Activated T-helper 1 cell treated with anti-CD3 and anti-CD28 coated beads, Interleukin-12 subunit alpha, Interleukin-12 subunit beta, Interleukin-2, Interleukin-4 antibody, amounts not matched to agents 30 ng/mL and 10 ng/mL and 1 ng/mL, durations not matched to agents 14 hours and 24 hours and 36 hours (primary cell): Measurements from ENCODE around the gene HOXC6. TPM values are rescaled to one million over a fixed set of nuclear protein-coding genes. Genes with fewer than 3 reads are reported as not detected.
A peak's percentile ranks its signal among the peaks of the same experiment; 100 is the strongest.

Source experiments
- DNase-seq: peaks from one replicate; pipeline ENCODE4 v3.0.0; 2021; ENCODE audit warnings: low spot score
- H3K27ac Mint-ChIP-seq: one replicate; pipeline ENCODE4 v1.8.0; 2021; ENCODE audit warnings: mild to moderate bottlenecking, mixed read lengths
- H3K27me3 Mint-ChIP-seq: one replicate; pipeline ENCODE4 v1.8.0; 2022; ENCODE audit warnings: mild to moderate bottlenecking, moderate library complexity, mixed read lengths; ENCODE audit not compliant: insufficient read depth
- H3K36me3 Mint-ChIP-seq: one replicate; pipeline ENCODE4 v1.8.0; 2021; ENCODE audit warnings: low read depth, mixed read lengths
- H3K4me1 Mint-ChIP-seq: one replicate; pipeline ENCODE4 v1.8.0; 2021; ENCODE audit warnings: low read depth, mixed read lengths
- H3K4me3 Mint-ChIP-seq: one replicate; pipeline ENCODE4 v1.8.0; 2021; ENCODE audit warnings: mild to moderate bottlenecking, moderate library complexity, mixed read lengths
- H3K9me3 Mint-ChIP-seq: one replicate; pipeline ENCODE4 v1.8.0; 2021; ENCODE audit warnings: mixed read lengths
- intact Hi-C: fragments of 100-400 bp; cut with micrococcal nuclease; formaldehyde crosslinking; loops from one replicate; pipeline ENCODE4 v1.15.1; 2024
- total RNA-seq: library from RNA; stranded (reverse); gene quantifications from 2 replicates; pipeline ENCODE4 v1.2.3, GENCODE V29; 2022

HOXC6 gene
- total RNA-seq, 1 donor from 2014 or later: not detected

DNA sequence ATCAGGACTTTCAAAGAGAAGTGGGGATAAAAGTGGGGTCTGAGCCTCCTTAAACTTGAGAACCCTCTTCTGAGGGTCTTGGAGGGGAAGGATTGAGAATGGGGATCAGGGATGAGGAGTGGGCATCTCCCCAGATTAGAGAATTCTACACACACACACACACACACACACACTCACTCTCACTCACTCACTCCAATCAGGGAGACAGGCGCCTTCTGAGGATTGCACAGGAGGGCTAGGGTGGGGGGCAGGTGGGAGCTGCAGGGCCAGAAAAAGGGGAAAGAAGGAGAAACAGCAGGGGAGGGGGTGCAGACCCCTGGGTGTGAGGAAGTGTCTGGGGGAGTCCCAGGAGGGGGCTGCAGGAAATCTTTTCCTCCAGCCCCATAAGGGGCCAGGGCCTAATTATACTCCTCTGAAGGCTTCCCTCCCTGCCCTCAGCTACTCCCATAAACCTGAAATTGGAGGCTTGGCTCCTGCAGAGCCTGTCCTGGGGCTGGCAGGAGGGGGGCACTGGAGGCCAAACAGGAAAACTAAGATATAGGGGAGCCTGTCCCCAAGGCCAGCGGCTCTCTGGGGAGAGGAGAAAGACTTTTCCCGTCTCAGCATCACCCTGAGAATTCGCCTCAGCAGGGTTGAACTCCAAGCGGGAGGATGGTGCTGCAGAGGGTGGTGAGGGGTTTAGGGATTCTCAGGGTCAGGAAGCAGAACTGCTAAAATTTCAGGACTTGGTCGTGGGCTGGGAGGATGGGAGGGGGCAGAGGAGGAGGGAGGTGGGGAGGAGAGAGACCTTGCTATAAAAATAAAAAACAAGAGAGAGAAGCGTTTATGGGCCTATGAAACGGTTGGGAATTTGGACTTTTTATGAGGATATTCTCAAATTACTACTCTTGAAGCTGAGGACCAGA, 26.7 kb upstream of the HOXC6 start:
- intact Hi-C loops: no loop called here
- no peak for DNase-seq
- Mint-ChIP-seq H3K4me1 (peaks cover 20% of the 10 kb centered on the region), H3K9me3 (no peaks in the 10 kb centered on the region), H3K27me3 (peaks cover 94% of the 10 kb centered on the region), H3K36me3 (peaks cover 8% of the 10 kb centered on the region), H3K27ac (peak overlapping the region; percentile 18), H3K4me3 (no peak overlapping the region)

DNA sequence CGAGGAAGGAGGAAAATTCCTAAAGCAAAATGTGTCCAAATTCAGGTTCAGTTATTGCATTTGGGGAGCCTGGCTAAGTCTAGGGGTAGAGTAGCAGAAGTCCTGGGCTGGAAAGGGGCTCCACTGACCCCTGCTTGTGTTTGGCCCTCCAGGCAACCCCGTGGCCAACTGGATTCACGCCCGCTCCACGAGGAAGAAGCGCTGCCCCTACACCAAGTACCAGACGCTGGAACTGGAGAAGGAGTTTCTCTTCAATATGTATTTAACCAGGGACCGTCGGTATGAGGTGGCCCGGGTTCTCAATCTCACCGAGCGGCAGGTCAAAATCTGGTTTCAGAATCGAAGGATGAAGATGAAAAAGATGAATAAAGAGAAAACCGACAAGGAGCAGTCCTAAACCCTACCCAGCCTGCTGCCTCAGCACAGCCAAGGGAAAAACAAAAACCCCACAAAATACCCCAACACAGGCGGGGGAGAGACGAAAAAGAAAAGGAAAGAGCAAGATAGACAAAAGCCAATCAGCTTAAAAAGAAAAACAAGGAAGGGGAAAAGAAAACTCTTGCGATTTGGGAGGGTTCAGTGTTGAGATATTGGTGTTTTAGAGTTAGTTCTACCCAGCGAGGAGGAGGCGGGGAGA, 25.8 kb upstream of the HOXC6 start:
- no peaks in the 10 kb centered on the region for H3K9me3 Mint-ChIP-seq
- peaks cover 95% of the 10 kb centered on the region for H3K27me3 Mint-ChIP-seq
- no peak overlapping the region for H3K4me3 Mint-ChIP-seq
- H3K27ac Mint-ChIP-seq: peak overlapping the region; percentile 67
- no peak for DNase-seq
- intact Hi-C loops: no loop called here
- H3K4me1 Mint-ChIP-seq: peaks cover 22% of the 10 kb centered on the region
- H3K36me3 Mint-ChIP-seq: peaks cover 8% of the 10 kb centered on the region

DNA sequence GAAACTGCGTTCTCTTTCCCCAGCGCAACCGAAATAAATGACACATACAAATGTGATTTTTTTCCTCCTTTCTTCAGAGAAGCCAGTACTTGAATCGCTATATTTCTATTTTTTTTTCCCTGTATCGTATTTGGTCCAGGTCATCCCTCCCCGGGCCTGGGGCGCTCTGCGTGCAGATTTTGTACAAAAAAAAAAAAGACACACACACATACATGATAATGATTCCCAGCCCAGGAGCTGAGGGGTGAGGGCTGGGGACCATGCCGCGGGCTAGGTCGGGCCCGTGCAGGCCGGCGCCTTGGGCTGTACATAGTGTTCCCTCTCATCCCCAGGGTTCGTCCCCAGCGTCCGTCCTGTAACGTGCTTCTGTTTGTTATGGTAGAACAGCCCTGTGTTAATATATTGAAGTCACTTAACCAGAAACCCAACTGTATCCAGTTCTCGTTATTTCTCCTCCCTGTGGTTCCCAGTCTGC, 25.3 kb upstream of the HOXC6 start:
- Mint-ChIP-seq H3K36me3 (peaks cover 8% of the 10 kb centered on the region), H3K9me3 (no peaks in the 10 kb centered on the region), H3K27me3 (peaks cover 95% of the 10 kb centered on the region), H3K27ac (no peak overlapping the region), H3K4me3 (no peak overlapping the region), H3K4me1 (peaks cover 22% of the 10 kb centered on the region)
- no peak for DNase-seq
- intact Hi-C loops: no loop called here

DNA sequence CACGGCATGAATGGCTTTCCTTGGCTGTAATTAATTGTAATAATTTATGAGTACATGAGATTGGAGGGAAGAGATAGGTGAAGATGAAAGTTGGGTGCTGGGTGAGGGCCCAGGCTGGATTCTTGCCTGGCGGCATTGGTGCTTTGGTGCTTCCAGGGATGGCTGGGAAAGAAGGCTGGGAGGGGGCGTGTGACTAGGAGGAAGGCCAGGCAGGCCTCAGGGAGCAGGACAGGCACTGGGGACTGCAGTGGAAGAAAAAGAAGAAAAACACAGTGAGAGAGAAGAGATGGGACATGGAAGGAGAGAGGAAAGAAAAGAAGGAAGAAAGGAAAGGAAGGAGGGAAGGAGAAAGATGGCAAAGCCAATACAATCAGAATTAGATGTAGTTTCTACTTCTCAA, 24.6 kb upstream of the HOXC6 start:
- Mint-ChIP-seq H3K4me1 (peaks cover 22% of the 10 kb centered on the region), H3K9me3 (no peaks in the 10 kb centered on the region), H3K27ac (peak overlapping the region; percentile 78), H3K27me3 (peaks cover 95% of the 10 kb centered on the region), H3K4me3 (no peak overlapping the region), H3K36me3 (peaks cover 8% of the 10 kb centered on the region)
- DNase-seq: no peak
- intact Hi-C loops: no loop called here

DNA sequence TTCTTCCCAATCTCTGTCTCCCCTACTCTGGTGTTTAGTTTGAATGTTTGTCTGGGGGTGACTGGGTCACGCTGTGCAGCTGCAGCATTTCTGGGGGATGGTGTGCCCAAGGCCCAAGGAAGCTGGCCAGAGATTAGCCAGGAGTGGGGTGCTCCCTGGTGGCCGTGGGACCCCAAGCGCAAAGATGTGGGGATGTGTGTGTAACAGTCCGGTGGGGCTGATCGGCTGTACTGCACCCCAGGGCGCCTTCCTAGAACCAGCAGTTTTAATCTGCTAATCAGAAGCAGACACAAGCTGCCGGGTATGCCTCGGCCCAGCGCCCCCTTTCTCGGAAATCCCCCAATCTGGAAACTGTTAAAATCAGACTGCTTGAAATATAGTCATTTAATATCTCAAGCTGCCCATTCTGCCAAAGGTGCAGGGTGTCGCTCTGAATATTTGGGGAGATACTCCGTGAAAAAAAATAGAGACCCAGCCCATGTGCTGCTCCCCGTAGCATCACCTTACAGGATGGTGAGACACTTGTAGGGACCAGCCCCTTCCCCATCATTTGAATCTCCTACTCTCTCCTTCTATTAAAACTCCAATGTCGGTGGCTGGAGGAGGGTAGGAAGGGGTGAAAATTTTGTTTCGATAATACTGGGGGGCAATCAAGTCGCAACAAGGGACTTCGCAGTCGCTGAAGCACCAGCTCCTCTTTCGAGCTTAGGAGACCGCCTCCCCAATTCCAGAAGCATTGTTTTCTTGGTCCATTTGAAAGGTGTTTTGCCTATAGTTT, 24.0 kb upstream of the HOXC6 start:
- Mint-ChIP-seq H3K27me3 (peaks cover 92% of the 10 kb centered on the region), H3K9me3 (no peaks in the 10 kb centered on the region), H3K4me1 (peaks cover 22% of the 10 kb centered on the region), H3K36me3 (peaks cover 8% of the 10 kb centered on the region), H3K27ac (peak overlapping the region; percentile 78), H3K4me3 (no peak overlapping the region)
- intact Hi-C loops: no loop called here
- DNase-seq: no peak

DNA sequence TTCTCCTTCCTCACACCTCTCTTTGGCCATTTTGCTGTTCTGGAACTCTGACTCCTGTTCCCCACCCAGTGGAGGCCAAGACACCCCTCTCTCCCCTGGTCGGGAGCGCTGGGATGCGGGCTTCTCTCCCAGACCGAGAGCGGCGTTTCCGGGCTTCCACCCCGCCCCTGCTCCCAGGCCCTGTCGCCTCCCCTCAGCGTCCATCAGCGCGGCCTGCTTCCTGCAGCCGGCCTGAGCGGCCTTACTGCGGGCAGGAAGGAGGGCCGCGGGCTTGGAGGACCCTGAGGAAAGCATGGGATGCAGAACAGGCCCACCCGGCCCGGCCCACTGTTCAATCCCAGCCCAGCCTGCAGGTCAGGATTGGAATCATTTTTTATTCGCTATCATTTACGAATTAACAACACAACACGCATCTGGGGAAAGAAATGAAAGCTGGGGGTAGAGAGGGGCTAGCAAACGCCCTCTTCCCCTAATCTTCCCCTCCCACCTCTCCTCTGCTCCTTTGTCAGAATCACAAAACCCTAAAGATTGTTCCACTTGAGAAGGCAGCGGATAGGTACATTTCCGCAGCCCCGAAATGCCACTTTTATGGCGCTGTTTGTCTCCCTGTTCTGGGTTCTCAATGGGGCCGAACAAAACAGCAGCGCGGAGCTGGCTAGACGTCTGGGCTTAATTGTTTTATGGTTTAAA, 23.3 kb upstream of the HOXC6 start:
- DNase-seq: no peak
- Mint-ChIP-seq H3K9me3 (no peaks in the 10 kb centered on the region), H3K27me3 (peaks cover 92% of the 10 kb centered on the region), H3K36me3 (peaks cover 8% of the 10 kb centered on the region), H3K4me3 (no peak overlapping the region), H3K4me1 (peaks cover 25% of the 10 kb centered on the region), H3K27ac (no peak overlapping the region)
- intact Hi-C loops: loop anchor here (5.0 kb wide), 1 partner anchor 372 kb away; no protein-coding TSS in a partner anchor

DNA sequence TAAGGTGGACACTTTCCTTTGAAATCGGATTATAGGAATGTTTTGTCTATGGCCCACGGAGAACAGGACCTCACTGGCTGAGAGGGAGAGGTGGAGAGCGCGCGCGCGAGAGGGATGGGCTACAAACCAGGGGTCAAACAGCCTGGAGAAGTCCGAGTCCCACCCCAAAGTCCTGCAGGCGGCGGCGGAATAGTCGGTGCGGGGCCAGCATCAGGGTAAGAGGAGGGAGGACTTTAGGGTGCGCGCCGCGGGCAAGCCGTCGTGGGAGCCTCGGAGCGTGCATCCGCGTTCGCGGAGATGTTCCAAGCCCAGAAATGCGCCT, 22.7 kb upstream of the HOXC6 start:
- H3K36me3 Mint-ChIP-seq: peaks cover 8% of the 10 kb centered on the region
- intact Hi-C loops: loop anchor here (5.0 kb wide), 1 partner anchor 372 kb away; no protein-coding TSS in a partner anchor
- H3K9me3 Mint-ChIP-seq: no peaks in the 10 kb centered on the region
- no peak for DNase-seq
- H3K27me3 Mint-ChIP-seq: peaks cover 94% of the 10 kb centered on the region
- peaks cover 30% of the 10 kb centered on the region for H3K4me1 Mint-ChIP-seq
- no peak overlapping the region for H3K27ac Mint-ChIP-seq
- peak overlapping the region; percentile 11 for H3K4me3 Mint-ChIP-seq

DNA sequence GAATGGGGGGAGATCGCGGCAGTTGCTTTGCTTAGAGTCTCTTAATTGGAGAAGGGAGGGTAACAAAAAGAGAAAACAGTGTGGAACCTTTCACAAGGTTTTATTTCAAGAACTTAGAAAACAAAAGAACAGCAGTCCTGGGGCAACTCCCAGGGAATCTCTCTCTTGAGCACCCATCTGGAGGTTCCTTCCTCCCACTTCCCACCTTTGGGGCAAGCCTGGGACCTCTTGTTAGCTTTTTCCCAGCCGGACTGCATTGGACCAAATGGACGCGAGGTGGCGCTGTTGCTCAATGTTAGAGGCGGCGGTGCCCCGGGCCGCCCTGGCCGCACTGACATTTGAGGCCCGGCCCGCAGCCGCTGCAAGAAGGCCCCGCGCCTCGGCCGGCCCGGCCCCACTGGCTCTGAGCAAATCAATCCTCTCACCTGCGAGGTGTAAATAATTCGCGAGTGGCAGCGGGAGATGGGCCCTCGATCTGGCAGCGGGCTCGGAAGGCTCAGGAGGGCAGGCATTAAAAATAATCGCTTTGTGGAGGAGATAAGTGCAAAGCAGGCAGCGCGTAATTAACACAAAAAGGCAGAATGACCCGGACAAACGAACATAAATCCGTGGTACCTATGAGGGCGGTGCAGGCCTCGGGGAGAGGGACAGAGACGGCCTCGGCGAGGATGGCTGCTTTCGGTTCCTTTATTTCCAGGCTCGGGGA, 22.2 kb upstream of the HOXC6 start:
- peak overlapping the region; percentile 83 for H3K4me3 Mint-ChIP-seq
- H3K36me3 Mint-ChIP-seq: peaks cover 8% of the 10 kb centered on the region
- peaks cover 92% of the 10 kb centered on the region for H3K27me3 Mint-ChIP-seq
- intact Hi-C loops: loop anchor here (1.0 to 5.0 kb wide), 7 partner anchors 11 to 371 kb away; no protein-coding TSS in a partner anchor
- H3K9me3 Mint-ChIP-seq: no peaks in the 10 kb centered on the region
- peak; percentile 76 for DNase-seq
- peaks cover 31% of the 10 kb centered on the region for H3K4me1 Mint-ChIP-seq
- no peak overlapping the region for H3K27ac Mint-ChIP-seq

DNA sequence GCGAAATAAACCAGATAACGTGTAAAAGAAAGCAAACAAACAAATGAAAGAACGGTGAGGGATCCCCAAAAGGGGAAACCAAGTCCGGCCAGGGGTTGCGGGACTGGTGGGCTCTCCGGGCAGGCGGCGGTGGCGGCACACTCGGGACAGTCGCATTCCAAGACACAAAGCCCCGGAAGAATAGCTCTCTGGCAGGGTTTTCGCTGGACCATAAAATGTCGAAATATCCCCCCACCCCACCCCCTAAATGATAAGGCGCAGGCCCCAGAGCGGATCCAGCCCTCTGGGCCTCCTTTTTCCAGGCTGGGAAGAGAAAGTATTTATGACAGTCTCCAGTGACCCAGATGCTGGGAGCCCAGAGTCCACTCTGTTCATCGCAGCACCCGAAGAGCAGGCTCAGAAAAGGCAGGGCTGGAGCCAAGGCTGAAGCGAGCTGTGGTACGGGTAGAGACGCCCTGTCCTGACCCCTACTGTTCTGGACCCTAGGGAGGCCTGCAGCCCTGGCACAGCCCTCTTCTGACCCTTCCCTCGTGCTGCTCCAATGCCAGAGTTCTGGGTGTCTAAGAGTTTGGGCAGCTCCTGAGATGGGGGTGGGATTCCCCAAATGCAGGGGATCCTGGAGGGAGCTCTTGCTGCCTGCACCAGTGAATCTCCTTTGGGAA, 21.6 kb upstream of the HOXC6 start:
- peaks cover 92% of the 10 kb centered on the region for H3K27me3 Mint-ChIP-seq
- DNase-seq: no peak
- no peaks in the 10 kb centered on the region for H3K9me3 Mint-ChIP-seq
- peaks cover 8% of the 10 kb centered on the region for H3K36me3 Mint-ChIP-seq
- peaks cover 38% of the 10 kb centered on the region for H3K4me1 Mint-ChIP-seq
- intact Hi-C loops: loop anchor here (1.0 to 5.0 kb wide), 7 partner anchors 11 to 371 kb away; no protein-coding TSS in a partner anchor
- peak overlapping the region; percentile 83 for H3K4me3 Mint-ChIP-seq
- H3K27ac Mint-ChIP-seq: no peak overlapping the region

DNA sequence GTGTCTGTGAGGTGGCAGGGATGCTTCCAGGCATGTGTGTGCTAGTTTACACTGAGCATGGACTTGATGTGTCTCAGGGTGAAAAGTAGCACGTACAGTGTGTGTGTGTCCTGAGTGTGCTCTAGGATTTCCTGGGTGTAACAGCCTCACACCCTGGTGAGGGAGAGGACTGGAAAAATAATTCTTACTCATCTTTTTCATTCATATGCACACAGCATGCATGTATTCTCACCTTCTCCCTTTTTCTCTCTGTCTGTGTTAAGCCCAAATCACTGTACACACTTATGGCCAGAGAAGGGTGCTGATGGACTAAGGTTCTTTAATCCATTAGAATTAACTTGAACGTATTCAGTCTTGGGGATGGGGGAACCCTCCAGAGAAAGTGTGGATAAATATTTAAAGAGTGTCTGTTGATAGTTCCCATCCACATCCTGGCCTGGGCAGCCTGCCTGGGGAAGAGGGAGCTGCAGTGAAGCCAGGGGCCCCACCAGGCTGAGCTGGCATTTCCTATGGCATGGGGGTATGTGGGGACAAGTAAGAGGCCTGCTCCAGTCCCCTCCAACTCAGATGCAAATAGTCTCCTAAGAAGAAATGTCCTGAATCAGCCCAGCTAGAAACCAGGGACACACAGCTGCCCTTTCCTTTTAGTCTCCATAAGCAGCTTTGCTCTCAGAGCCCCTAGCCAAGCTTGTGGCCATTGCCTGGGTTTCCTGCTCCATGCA, 20.5 kb upstream of the HOXC6 start:
- Mint-ChIP-seq H3K9me3 (no peaks in the 10 kb centered on the region), H3K4me1 (peaks cover 33% of the 10 kb centered on the region), H3K27ac (no peak overlapping the region), H3K4me3 (no peak overlapping the region), H3K36me3 (peaks cover 8% of the 10 kb centered on the region), H3K27me3 (peaks cover 91% of the 10 kb centered on the region)
- no peak for DNase-seq
- intact Hi-C loops: loop anchor here (2.0 to 5.0 kb wide), 2 partner anchors 47 to 370 kb away; no protein-coding TSS in a partner anchor

DNA sequence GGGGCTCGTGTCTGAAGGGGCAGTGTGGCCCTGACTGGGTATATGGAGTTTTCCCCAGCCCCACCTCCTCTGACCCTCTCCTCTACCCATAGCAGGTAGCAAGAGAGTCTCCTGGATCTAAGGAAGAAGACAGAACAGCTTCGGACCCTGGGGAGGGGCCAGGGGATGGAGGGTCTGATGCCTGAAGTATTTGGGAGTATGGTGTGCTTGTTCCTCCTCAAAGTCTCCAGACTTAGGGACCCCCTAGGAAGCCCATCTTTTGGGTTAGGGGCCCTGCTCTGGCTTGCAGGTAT, 20.0 kb upstream of the HOXC6 start:
- H3K9me3 Mint-ChIP-seq: no peaks in the 10 kb centered on the region
- DNase-seq: no peak
- H3K27me3 Mint-ChIP-seq: peaks cover 91% of the 10 kb centered on the region
- peaks cover 8% of the 10 kb centered on the region for H3K36me3 Mint-ChIP-seq
- intact Hi-C loops: loop anchor here (5.0 kb wide), 1 partner anchor 369 kb away; no protein-coding TSS in a partner anchor
- no peak overlapping the region for H3K4me3 Mint-ChIP-seq
- peaks cover 33% of the 10 kb centered on the region for H3K4me1 Mint-ChIP-seq
- no peak overlapping the region for H3K27ac Mint-ChIP-seq
